ENCODE results near the gene LRTM2. TPM values are rescaled to one million over a fixed set of nuclear protein-coding genes. Genes with fewer than 3 reads are reported as not detected.

The LRTM2 gene
- total and polyA plus RNA-seq, 2 of the 4 experiments (the other 2 are of a cell fraction): not detected

DNA sequence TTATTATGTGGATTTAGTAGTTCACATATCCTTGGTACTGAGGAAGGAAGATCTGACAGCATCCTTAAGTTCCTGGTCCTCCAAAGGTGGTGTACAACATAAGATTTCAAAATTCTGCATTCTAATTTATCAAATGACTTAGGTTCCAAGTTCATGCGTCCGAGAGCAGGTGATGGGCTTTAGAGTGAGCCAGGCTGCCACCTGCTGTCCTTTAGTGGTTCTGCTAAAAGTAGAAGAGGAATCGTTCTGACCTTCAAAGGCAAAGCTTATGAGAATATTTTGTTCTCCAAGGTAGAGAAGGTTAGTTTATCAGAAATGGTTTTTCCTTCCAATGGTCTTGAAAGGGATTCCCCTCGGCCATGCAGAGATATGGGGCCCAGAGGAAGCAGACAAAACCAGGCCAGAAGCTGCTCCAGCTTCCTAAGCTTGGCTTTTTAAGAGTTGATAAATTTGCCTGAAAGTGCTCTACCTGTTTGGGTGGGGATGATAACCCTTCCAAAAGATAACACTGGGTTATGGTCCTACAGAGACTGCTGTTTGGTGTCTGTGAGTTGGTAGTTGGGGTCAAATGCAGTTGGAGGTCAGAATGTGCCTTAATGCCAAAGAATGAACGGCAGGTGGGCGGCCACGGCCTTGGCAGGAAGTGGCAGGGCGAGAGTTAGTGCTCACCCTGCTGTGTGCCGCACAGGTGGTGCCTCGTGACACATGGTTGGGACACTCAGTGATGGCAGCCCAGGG, 29.1 kb upstream of the LRTM2 start (continued):
- TF ChIP-seq, protein P1, sequence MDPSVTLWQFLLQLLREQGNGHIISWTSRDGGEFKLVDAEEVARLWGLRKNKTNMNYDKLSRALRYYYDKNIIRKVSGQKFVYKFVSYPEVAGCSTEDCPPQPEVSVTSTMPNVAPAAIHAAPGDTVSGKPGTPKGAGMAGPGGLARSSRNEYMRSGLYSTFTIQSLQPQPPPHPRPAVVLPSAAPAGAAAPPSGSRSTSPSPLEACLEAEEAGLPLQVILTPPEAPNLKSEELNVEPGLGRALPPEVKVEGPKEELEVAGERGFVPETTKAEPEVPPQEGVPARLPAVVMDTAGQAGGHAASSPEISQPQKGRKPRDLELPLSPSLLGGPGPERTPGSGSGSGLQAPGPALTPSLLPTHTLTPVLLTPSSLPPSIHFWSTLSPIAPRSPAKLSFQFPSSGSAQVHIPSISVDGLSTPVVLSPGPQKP (IDR thresholded peaks at IDR 0.05; ENCODE audit: borderline replicate concordance, low read depth, low read length): no peak

DNA sequence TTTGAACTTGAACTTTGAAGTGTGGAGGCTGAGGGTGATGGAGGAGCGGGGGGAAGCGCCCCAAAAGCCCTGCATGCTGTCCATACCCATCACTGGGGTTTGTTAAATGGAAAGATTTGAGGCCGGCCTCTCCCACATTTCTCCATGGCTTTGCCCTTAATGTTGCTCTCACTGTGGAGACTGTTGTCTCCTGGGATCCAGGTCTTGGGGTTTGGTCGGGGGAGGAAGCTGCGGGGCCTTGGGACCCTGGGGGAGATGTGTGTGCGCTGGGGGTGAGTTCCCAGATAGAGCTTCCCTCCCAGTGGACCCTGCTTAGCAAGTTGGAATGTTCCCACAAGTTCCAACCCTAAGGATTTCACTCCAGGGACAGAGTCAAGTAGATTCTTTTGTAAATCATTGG, 28.0 kb upstream of the LRTM2 start:
- in situ Hi-C loops (cut with MboI; ENCODE audit: low sequenced_read_pairs) (loop anchor here (5.0 kb wide), 1 partner anchor 145 kb away; no protein-coding TSS in a partner anchor), intact Hi-C loops (cut with micrococcal nuclease) (loop anchor here (5.0 kb wide), 1 partner anchor 160 kb away; no protein-coding TSS in a partner anchor), dilution Hi-C loops (cut with HindIII; ENCODE audit: low sequenced_read_pairs, unreplicated experiment) (no loop called here)
- Histone ChIP-seq H2BK15ac (ENCODE audit: low read depth, low read length) (no peak overlapping the region), H3K56ac (ENCODE audit: extremely low read depth, insufficient read depth, low read length) (no peak overlapping the region), H3K18ac (ENCODE audit: low read depth, low read length) (no peak overlapping the region), H3K4ac (ENCODE audit: low read depth, low read length) (no peak overlapping the region), H3K4me1 (ENCODE audit: control insufficient read depth, insufficient read depth, low read length) (peaks cover 4% of the 10 kb centered on the region; the same call in 1 of the 2 replicates), H3K23ac (ENCODE audit: low read depth, low read length) (no peak overlapping the region), H2AK9ac (replicated peaks; ENCODE audit: low read depth, low read length, poor library complexity) (no peak overlapping the region), H3K36me3 (ENCODE audit: control insufficient read depth, insufficient read depth, low read length) (peaks cover 3% of the 10 kb centered on the region), H4K8ac (ENCODE audit: low read depth in 2 of 2, low read length in 2 of 2) (no peak overlapping the region), H3K79me1 (ENCODE audit: low read depth in 1 of 2, low read length in 2 of 2) (0 out of 4 replicates have a peak, but pooled peaks cover 0 to 3% of the 10 kb centered on the region in 2 experiments), H4K5ac (ENCODE audit: low read depth, low read length) (no peak overlapping the region), H3K9ac (ENCODE audit: low read depth, low read length) (no peak overlapping the region), H3K4me3 (ENCODE audit: insufficient read depth, low read depth, low read length) (no peak overlapping the region), H2BK20ac (ENCODE audit: low read depth, low read length) (no peak overlapping the region), H3K27ac (ENCODE audit: insufficient read depth, low read length) (no peak overlapping the region), H3K9me1 (ENCODE audit: insufficient read depth, low read length) (peaks cover 4% of the 10 kb centered on the region; the same call in 1 of the 2 replicates), H2BK5ac (ENCODE audit: low read depth, low read length, poor library complexity, severe bottlenecking) (no peak overlapping the region), H3K9me3 (ENCODE audit: control insufficient read depth, insufficient read depth, low read length) (no peaks in the 10 kb centered on the region), H3K14ac (replicated peaks; ENCODE audit: low read depth, low read length) (no peak overlapping the region), H3K4me2 (ENCODE audit: low read depth, low read length) (no peak overlapping the region), H3K27me3 (ENCODE audit: control insufficient read depth, insufficient read depth, low read length) (no peaks in the 10 kb centered on the region; the same call in 1 of the 2 replicates), H2BK120ac (ENCODE audit: low read depth, low read length) (no peak overlapping the region), H4K91ac (ENCODE audit: insufficient read depth, low read depth, low read length) (no peak overlapping the region), H2AFZ (replicated peaks; ENCODE audit: low read length, poor library complexity) (no peak overlapping the region), H2AK5ac (ENCODE audit: low read depth, low read length) (no peak overlapping the region), H4K20me1 (ENCODE audit: insufficient read depth, low read length) (0 out of 2 replicates have a peak, but pooled peaks cover 6% of the 10 kb centered on the region)
- no CpG with 5 or more reads among the region's 6 CpGs for WGBS, 2 experiments (ENCODE audit: extremely low coverage in 2 of 2, insufficient read length in 1 of 2)
- POLR2A ChIA-PET (ENCODE audit: unreplicated experiment): no interaction called here
- no peak for DNase-seq
- BruUV-seq (replicated peaks): no TSS peak
- CTCF ChIA-PET: interaction anchor here (1.2 to 2.8 kb wide), 4 partner anchors 15 to 147 kb away, joined by 3 to 11 read pairs (median 4); no protein-coding TSS in a partner anchor
- no peak for ATAC-seq (ENCODE audit: low read depth)
- TF ChIP-seq POLR2A (IDR thresholded peaks at IDR 0.05; ENCODE audit: low read depth, low read length): no peak
- TF ChIP-seq MXI1 (IDR thresholded peaks at IDR 0.05; ENCODE audit: borderline replicate concordance, low read depth, low read length): no peak
- TF ChIP-seq RAD21 (IDR thresholded peaks at IDR 0.05; ENCODE audit: low read length): no peak
- no peak for TF ChIP-seq RFX5 (IDR thresholded peaks at IDR 0.05; ENCODE audit: low read depth, low read length)
- TF ChIP-seq, protein P2, sequence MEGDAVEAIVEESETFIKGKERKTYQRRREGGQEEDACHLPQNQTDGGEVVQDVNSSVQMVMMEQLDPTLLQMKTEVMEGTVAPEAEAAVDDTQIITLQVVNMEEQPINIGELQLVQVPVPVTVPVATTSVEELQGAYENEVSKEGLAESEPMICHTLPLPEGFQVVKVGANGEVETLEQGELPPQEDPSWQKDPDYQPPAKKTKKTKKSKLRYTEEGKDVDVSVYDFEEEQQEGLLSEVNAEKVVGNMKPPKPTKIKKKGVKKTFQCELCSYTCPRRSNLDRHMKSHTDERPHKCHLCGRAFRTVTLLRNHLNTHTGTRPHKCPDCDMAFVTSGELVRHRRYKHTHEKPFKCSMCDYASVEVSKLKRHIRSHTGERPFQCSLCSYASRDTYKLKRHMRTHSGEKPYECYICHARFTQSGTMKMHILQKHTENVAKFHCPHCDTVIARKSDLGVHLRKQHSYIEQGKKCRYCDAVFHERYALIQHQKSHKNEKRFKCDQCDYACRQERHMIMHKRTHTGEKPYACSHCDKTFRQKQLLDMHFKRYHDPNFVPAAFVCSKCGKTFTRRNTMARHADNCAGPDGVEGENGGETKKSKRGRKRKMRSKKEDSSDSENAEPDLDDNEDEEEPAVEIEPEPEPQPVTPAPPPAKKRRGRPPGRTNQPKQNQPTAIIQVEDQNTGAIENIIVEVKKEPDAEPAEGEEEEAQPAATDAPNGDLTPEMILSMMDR (conservative IDR thresholded peaks at IDR 0.05; ENCODE audit: low read depth, low read length): no peak
- no peak for TF ChIP-seq RCOR1 (IDR thresholded peaks at IDR 0.05; ENCODE audit: insufficient replicate concordance, low read length)
- TF ChIP-seq, protein P3, sequence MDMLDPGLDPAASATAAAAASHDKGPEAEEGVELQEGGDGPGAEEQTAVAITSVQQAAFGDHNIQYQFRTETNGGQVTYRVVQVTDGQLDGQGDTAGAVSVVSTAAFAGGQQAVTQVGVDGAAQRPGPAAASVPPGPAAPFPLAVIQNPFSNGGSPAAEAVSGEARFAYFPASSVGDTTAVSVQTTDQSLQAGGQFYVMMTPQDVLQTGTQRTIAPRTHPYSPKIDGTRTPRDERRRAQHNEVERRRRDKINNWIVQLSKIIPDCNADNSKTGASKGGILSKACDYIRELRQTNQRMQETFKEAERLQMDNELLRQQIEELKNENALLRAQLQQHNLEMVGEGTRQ (IDR thresholded peaks at IDR 0.05; ENCODE audit: low read depth, low read length): no peak
- no peak for TF ChIP-seq CHD1 (IDR thresholded peaks at IDR 0.05; ENCODE audit: low read depth, low read length)
- no peak for TF ChIP-seq NFE2L2 (IDR thresholded peaks at IDR 0.05; ENCODE audit: low read depth, low read length)
- TF ChIP-seq MAFK (IDR thresholded peaks at IDR 0.05; ENCODE audit: low read depth, low read length): no peak
- no peak for TF ChIP-seq FOS (IDR thresholded peaks at IDR 0.05; ENCODE audit: low read depth, low read length)
- TF ChIP-seq BHLHE40 (IDR thresholded peaks at IDR 0.05; ENCODE audit: low read depth, low read length): no peak

Data from IMR-90 (cell line).